Testis (tissue), 2 donors: ENCODE results near the gene SLC16A10.

ENCODE experiments used
- POLR2A ChIP-seq: fragments of 450-650 bp; IDR thresholded peaks from one replicate; pipeline ENCODE4 v1.6.1; 2017; ENCODE audit warnings: antibody characterized with exemption, mild to moderate bottlenecking, moderate library complexity
- TF ChIP-seq, protein P1 (sequence below), 3 experiments: fragments of 450-650 bp in 2 of 3; fragments of 200-600 bp in 1 of 3; sonication (generic) in 1 of 3; IDR thresholded peaks; one replicate each; pipeline ENCODE4 v1.5.1; 2016 to 2019; ENCODE audit warnings: antibody characterized with exemption in 3 of 3, mild to moderate bottlenecking in 2 of 3, moderate library complexity in 1 of 3

DNA sequence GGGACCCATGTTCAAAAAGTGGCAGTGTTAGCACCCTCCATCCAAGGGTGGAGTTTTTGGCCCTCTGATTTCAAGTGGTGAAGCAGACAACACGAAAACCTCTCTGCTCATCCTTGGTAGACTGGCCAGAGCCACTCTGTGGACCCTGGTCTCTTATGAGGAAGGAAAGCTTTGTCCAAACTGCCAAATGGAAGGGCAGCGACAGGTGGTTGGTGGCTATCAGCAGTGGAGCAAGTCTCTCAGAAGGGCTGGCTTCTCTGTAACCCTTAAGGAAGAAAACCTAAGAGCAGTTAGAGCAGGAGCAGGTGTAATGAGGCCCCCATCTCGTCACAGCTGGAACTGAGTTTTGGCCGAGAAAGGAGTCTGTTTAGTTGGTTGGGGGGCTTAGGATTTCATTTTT is 155.8 kb downstream of the SLC16A10 start:
- TF ChIP-seq, protein P1, sequence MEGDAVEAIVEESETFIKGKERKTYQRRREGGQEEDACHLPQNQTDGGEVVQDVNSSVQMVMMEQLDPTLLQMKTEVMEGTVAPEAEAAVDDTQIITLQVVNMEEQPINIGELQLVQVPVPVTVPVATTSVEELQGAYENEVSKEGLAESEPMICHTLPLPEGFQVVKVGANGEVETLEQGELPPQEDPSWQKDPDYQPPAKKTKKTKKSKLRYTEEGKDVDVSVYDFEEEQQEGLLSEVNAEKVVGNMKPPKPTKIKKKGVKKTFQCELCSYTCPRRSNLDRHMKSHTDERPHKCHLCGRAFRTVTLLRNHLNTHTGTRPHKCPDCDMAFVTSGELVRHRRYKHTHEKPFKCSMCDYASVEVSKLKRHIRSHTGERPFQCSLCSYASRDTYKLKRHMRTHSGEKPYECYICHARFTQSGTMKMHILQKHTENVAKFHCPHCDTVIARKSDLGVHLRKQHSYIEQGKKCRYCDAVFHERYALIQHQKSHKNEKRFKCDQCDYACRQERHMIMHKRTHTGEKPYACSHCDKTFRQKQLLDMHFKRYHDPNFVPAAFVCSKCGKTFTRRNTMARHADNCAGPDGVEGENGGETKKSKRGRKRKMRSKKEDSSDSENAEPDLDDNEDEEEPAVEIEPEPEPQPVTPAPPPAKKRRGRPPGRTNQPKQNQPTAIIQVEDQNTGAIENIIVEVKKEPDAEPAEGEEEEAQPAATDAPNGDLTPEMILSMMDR (IDR thresholded peaks at IDR 0.05), result no peak
- TF ChIP-seq POLR2A, result no peak
